H1 (cell line): ENCODE measurements around the gene IL1RAPL1. TPM values are rescaled to one million over a fixed set of nuclear protein-coding genes. Genes with fewer than 3 reads are reported as not detected.

ENCODE experiments used
- CTCF ChIA-PET: fragments of 300-600 bp; sonication (Branson Sonifier 250); formaldehyde crosslinking; loops from one replicate; lab custom pipeline; 2021; ENCODE audit not compliant: partially characterized antibody; lab: Charles Lee
- POLR2A ChIA-PET: fragments of 300-600 bp; sonication (Branson Sonifier 250); formaldehyde crosslinking; loops from one replicate; lab custom pipeline; 2021; ENCODE audit warnings: inconsistent platforms; ENCODE audit not compliant: partially characterized antibody; lab: Charles Lee
- DNase-seq, 2 experiments: peaks; one replicate each; pipeline versions ENCODE4 v3.0.0 to v3.0.0-alpha.2; 2010 to 2022; ENCODE audit warnings: low spot score in 2 of 2, low read depth in 1 of 2, mixed read lengths in 1 of 2
- FAIRE-seq: peaks from 2 replicates; lab custom pipeline; 2011; peaks lifted over from hg19 to GRCh38; lab: Jason Lieb, UNC
- H2AFZ ChIP-seq: 2 replicates; pipeline ENCODE4 v1.8.1; 2012; ENCODE audit warnings: low read length, inconsistent platforms
- H2AK5ac ChIP-seq: 2 replicates; pipeline ENCODE4 v1.6.1; 2013; ENCODE audit warnings: low read depth, low read length
- H2BK120ac ChIP-seq: replicated peaks from 2 replicates; pipeline ENCODE3; 2013; ENCODE audit warnings: low read depth, low read length, inconsistent platforms
- H2BK12ac ChIP-seq: 2 replicates; pipeline ENCODE4 v1.6.1; 2013; ENCODE audit warnings: low read depth, low read length
- H2BK15ac ChIP-seq: 2 replicates; pipeline ENCODE4 v1.6.1; 2013; ENCODE audit warnings: low read length
- H2BK20ac ChIP-seq: 2 replicates; pipeline ENCODE4 v1.6.1; 2013; ENCODE audit warnings: low read length
- H2BK5ac ChIP-seq: 2 replicates; pipeline ENCODE4 v1.6.1; 2013; ENCODE audit warnings: low read depth, low read length
- H3K14ac ChIP-seq: 2 replicates; pipeline ENCODE4 v1.6.1; 2013; ENCODE audit warnings: inconsistent platforms; ENCODE audit not compliant: insufficient read length
- H3K18ac ChIP-seq: 2 replicates; pipeline ENCODE4 v1.6.1; 2013; ENCODE audit warnings: low read length; ENCODE audit errors: extremely low read depth
- H3K23ac ChIP-seq: 2 replicates; pipeline ENCODE4 v1.6.1; 2013; ENCODE audit warnings: inconsistent platforms; ENCODE audit not compliant: insufficient read length
- H3K23me2 ChIP-seq: 2 replicates; pipeline ENCODE4 v1.6.1; 2013; ENCODE audit warnings: low read depth, low read length
- H3K27ac ChIP-seq: 2 replicates; pipeline ENCODE4 v1.6.1; 2011; ENCODE audit warnings: low read depth, low read length, inconsistent platforms
- H3K27me3 ChIP-seq, 4 experiments: replicated peaks in 1 of 4; 1 replicate in 1 of 4; 2 replicates in 3 of 4; pipeline versions ENCODE4 v1.6.1 to v1.8.1; 2011 to 2013; ENCODE audit warnings: low read length in 3 of 4, mild to moderate bottlenecking in 3 of 4, inconsistent platforms in 2 of 4, mixed read lengths in 2 of 4, moderate library complexity in 1 of 4; ENCODE audit not compliant: control insufficient read depth in 3 of 4, insufficient read depth in 3 of 4; ENCODE audit errors: extremely low read depth in 1 of 4
- H3K36me3 ChIP-seq, 4 experiments: 2 replicates each; pipeline versions ENCODE4 v1.6.1 to v1.8.1; 2011 to 2013; ENCODE audit warnings: mild to moderate bottlenecking in 4 of 4, low read length in 3 of 4, moderate library complexity in 2 of 4, control low read depth in 1 of 4, inconsistent platforms in 1 of 4; ENCODE audit not compliant: insufficient read depth in 4 of 4, control insufficient read depth in 2 of 4
- H3K4ac ChIP-seq: replicated peaks from 2 replicates; pipeline ENCODE3; 2013; ENCODE audit warnings: low read length, low read depth, mixed read lengths, inconsistent platforms; ENCODE audit not compliant: insufficient read length
- H3K4me1 ChIP-seq, 4 experiments: replicated peaks in 1 of 4; 1 replicate in 1 of 4; 2 replicates in 3 of 4; pipeline versions ENCODE4 v1.6.1 to v1.8.1; 2011 to 2013; ENCODE audit warnings: low read length in 3 of 4, inconsistent platforms in 2 of 4, mixed read lengths in 1 of 4; ENCODE audit not compliant: insufficient read depth in 4 of 4, control insufficient read depth in 3 of 4
- H3K4me2 ChIP-seq, 2 experiments: 2 replicates each; pipeline versions ENCODE4 v1.6.1 to v1.8.1; 2011 to 2013; ENCODE audit warnings: low read depth in 2 of 2, low read length in 2 of 2, control low read depth in 1 of 2, inconsistent platforms in 1 of 2, mild to moderate bottlenecking in 1 of 2; ENCODE audit not compliant: insufficient read depth in 1 of 2
- H3K4me3 ChIP-seq, 4 experiments: fragments of 200-600, 300-600 bp in 1 of 4; sonication (generic), shearing (Covaris generic), sonication (Bioruptor Twin) in 1 of 4; 2 replicates each; pipeline versions ENCODE4 v1.5.1 to v1.8.1; 2011 to 2016; ENCODE audit warnings: low read length in 4 of 4, low read depth in 3 of 4, control low read depth in 2 of 4, inconsistent platforms in 2 of 4, mild to moderate bottlenecking in 2 of 4, mixed read lengths in 1 of 4, moderate library complexity in 1 of 4; ENCODE audit not compliant: insufficient read depth in 2 of 4; ENCODE audit errors: extremely low read depth in 1 of 4
- H3K56ac ChIP-seq: replicated peaks from 2 replicates; pipeline ENCODE3; 2013; ENCODE audit warnings: low read depth, mild to moderate bottlenecking, mixed read lengths, low read length, inconsistent platforms; ENCODE audit not compliant: insufficient read length
- H3K79me1 ChIP-seq: 2 replicates; pipeline ENCODE4 v1.6.1; 2013; ENCODE audit warnings: low read depth, low read length, control low read depth
- H3K79me2 ChIP-seq, 2 experiments: 2 replicates each; pipeline versions ENCODE4 v1.6.1 to v1.8.1; 2012 to 2013; ENCODE audit warnings: low read length in 2 of 2, mild to moderate bottlenecking in 2 of 2, inconsistent platforms in 1 of 2; ENCODE audit not compliant: insufficient read depth in 2 of 2, control insufficient read depth in 1 of 2
- H3K9ac ChIP-seq, 4 experiments: replicated peaks in 1 of 4; 1 replicate in 1 of 4; 2 replicates in 3 of 4; pipeline versions ENCODE4 v1.6.1 to v1.8.1; 2011 to 2013; ENCODE audit warnings: low read depth in 3 of 4, low read length in 3 of 4, control low read depth in 2 of 4, mild to moderate bottlenecking in 2 of 4, moderate library complexity in 2 of 4, inconsistent platforms in 1 of 4; ENCODE audit errors: extremely low read depth in 1 of 4
- H3K9me3 ChIP-seq, 2 experiments: 2 replicates each; pipeline versions ENCODE4 v1.6.1 to v1.8.1; 2012 to 2013; ENCODE audit warnings: mild to moderate bottlenecking in 2 of 2, moderate library complexity in 2 of 2, control low read depth in 1 of 2, inconsistent platforms in 1 of 2, low read depth in 1 of 2, low read length in 1 of 2, mixed read lengths in 1 of 2; ENCODE audit not compliant: insufficient read depth in 2 of 2
- H4K20me1 ChIP-seq, 2 experiments: replicated peaks in 1 of 2; 2 replicates each; pipeline versions ENCODE3 to v1.8.1; 2011 to 2013; ENCODE audit warnings: inconsistent platforms in 2 of 2, low read length in 2 of 2, mild to moderate bottlenecking in 1 of 2; ENCODE audit not compliant: insufficient read depth in 2 of 2, control insufficient read depth in 1 of 2
- H4K5ac ChIP-seq: 2 replicates; pipeline ENCODE4 v1.6.1; 2013; ENCODE audit warnings: low read length, low read depth, mixed read lengths, inconsistent platforms; ENCODE audit not compliant: insufficient read length
- H4K8ac ChIP-seq: 2 replicates; pipeline ENCODE4 v1.8.0; 2013; ENCODE audit warnings: mild to moderate bottlenecking, moderate library complexity, low read length, inconsistent platforms; ENCODE audit not compliant: insufficient read depth; ENCODE audit errors: extremely low read depth
- H4K91ac ChIP-seq: replicated peaks from 2 replicates; pipeline ENCODE3; 2013; ENCODE audit warnings: low read length, mixed read lengths, inconsistent platforms; ENCODE audit not compliant: insufficient read length
- ASH2L ChIP-seq: fragments of 200-600, 300-600 bp; sonication (generic); IDR thresholded peaks from one replicate; pipeline ENCODE4 v1.7.1; 2017; ENCODE audit warnings: low read length
- CREB1 ChIP-seq: IDR thresholded peaks from 2 replicates; pipeline ENCODE4 v1.6.1; 2012; ENCODE audit warnings: inconsistent platforms
- CTCF ChIP-seq, 3 experiments: IDR thresholded peaks; 1 replicate in 2 of 3; 2 replicates in 1 of 3; pipeline versions ENCODE4 v1.5.1 to v1.6.1; 2011; ENCODE audit warnings: low read length in 3 of 3, mild to moderate bottlenecking in 3 of 3, inconsistent platforms in 2 of 3, low read depth in 1 of 3, moderate library complexity in 1 of 3; ENCODE audit not compliant: insufficient read depth in 1 of 3; ENCODE audit errors: control extremely low read depth in 1 of 3
- EGR1 ChIP-seq: IDR thresholded peaks from 2 replicates; pipeline ENCODE4 v1.6.1; 2011; ENCODE audit warnings: low read depth, low read length, borderline replicate concordance
- JUND ChIP-seq: IDR thresholded peaks from 2 replicates; pipeline ENCODE4 v1.6.1; 2011; ENCODE audit warnings: mild to moderate bottlenecking, improper control_type of control experiment, low read length
- NANOG ChIP-seq: IDR thresholded peaks from 2 replicates; pipeline ENCODE4 v1.6.1; 2011; ENCODE audit warnings: low read length, low read depth, mild to moderate bottlenecking, inconsistent platforms; ENCODE audit not compliant: insufficient read depth, poor library complexity, severe bottlenecking
- PHF8 ChIP-seq: fragments of 200-600 bp; sonication (generic); conservative IDR thresholded peaks from 2 replicates; pipeline ENCODE4 v1.7.1; 2012; ENCODE audit warnings: low read depth, mild to moderate bottlenecking, inconsistent platforms, low read length, moderate library complexity
- RFX5 ChIP-seq: IDR thresholded peaks from 2 replicates; pipeline ENCODE4 v1.6.1; 2011; ENCODE audit warnings: low read depth, low read length, improper control_type of control experiment, borderline replicate concordance
- RXRA ChIP-seq: IDR thresholded peaks from 2 replicates; pipeline ENCODE4 v1.6.1; 2011; ENCODE audit warnings: low read depth, mild to moderate bottlenecking, low read length, moderate library complexity; ENCODE audit not compliant: insufficient read depth
- SIRT6 ChIP-seq: IDR thresholded peaks from one replicate; pipeline ENCODE4 v1.7.1; 2012; ENCODE audit warnings: low read length, inconsistent platforms
- SIX5 ChIP-seq: IDR thresholded peaks from 2 replicates; pipeline ENCODE4 v1.6.1; 2011; ENCODE audit warnings: mild to moderate bottlenecking, low read depth, low read length
- SP2 ChIP-seq: IDR thresholded peaks from 2 replicates; pipeline ENCODE4 v1.6.1; 2012; ENCODE audit warnings: mild to moderate bottlenecking, low read length, inconsistent platforms
- WGBS, 2 experiments: shearing (Covaris generic) in 1 of 2; methylation state at CpG; one replicate each; pipeline versions ENCODE4 v1.1.6 to v1.1.7; 2013 to 2015; ENCODE audit warnings: low lambda C conversion rate in 2 of 2, mixed read lengths in 2 of 2, inconsistent platforms in 1 of 2, low coverage in 1 of 2, missing lambda C conversion rate in 1 of 2; ENCODE audit not compliant: insufficient replicate concordance in 2 of 2, insufficient coverage in 1 of 2, insufficient read length in 1 of 2; ENCODE audit errors: extremely low coverage in 1 of 2, missing lambda C conversion rate in 1 of 2; 5-methylcytosine and 5-hydroxymethylcytosine counted together
- polyA plus RNA-seq, 7 experiments: library from polyadenylated mRNA; depleted of rRNA in 3 of 7; stranded (reverse) in 5 of 7; unstranded in 2 of 7; fragments of >200 nt in 5 of 7; fragments of 200-250 nt in 2 of 7; gene quantifications; 1 replicate in 5 of 7; 2 replicates in 1 of 7; 4 replicates in 1 of 7; pipeline versions ENCODE4 v1.2.1 to v1.2.3, GENCODE V29; 2011 to 2013; ENCODE audit warnings: missing spikeins in 2 of 7, mixed read lengths in 2 of 7
- total RNA-seq: library from RNA; stranded (reverse); fragmentation: NEBNext Ultra II Directional; extraction: Animal tissue kit (Norgen Biotek cat#: 25700); gene quantifications from 2 replicates; pipeline ENCODE4 v1.2.1, GENCODE V29; 2021

IL1RAPL1 gene
- total and polyA plus RNA-seq, 2 of the 8 experiments (the other 6 are each of a cell fraction or from before 2014, with no cell fraction given), result 0.11 to 0.35 TPM

- Histone ChIP-seq H3K4me1 (no peaks in the 10 kb centered on the region), H3K27ac (no peak overlapping the region), H4K20me1 (no peaks in the 10 kb centered on the region), H3K18ac (no peak overlapping the region), H3K4me2 (no peak overlapping the region), H3K4ac (no peak overlapping the region), H4K8ac (no peak overlapping the region), H3K23ac (no peak overlapping the region), H2BK5ac (no peak overlapping the region), H4K5ac (no peak overlapping the region), H2BK20ac (no peak overlapping the region), H2BK12ac (no peak overlapping the region), H3K27me3 (no peaks in the 10 kb centered on the region), H3K79me1 (no peaks in the 10 kb centered on the region), H2AK5ac (no peak overlapping the region), H3K4me3 (no peak overlapping the region), H2BK15ac (no peak overlapping the region), H2BK120ac (no peak overlapping the region), H3K14ac (no peak overlapping the region), H3K9me3 (no peaks in the 10 kb centered on the region), H3K23me2 (no peaks in the 10 kb centered on the region), H2AFZ (no peak overlapping the region), H4K91ac (no peak overlapping the region), H3K79me2 (no peaks in the 10 kb centered on the region), H3K9ac (no peak overlapping the region), H3K36me3 (no peaks in the 10 kb centered on the region), H3K56ac (no peak overlapping the region)
- ChIA-PET CTCF (interaction anchor here (0.9 to 1.5 kb wide), 2 partner anchors 11 to 18 kb away, joined by 3 to 4 read pairs; no protein-coding TSS in a partner anchor), POLR2A (no interaction called here)
- DNase-seq (no peak), FAIRE-seq (no peak)
- WGBS, 2 experiments, result 86% methylated on average over 1 of the region's 1 CpG; no CpG with 5 or more reads in 1 of the 2 experiments
- TF ChIP-seq ASH2L (no peak), RFX5 (no peak), EGR1 (no peak), CREB1 (no peak), PHF8 (no peak), SP2 (no peak), JUND (no peak), NANOG (no peak), SIRT6 (no peak), SIX5 (no peak), RXRA (no peak), CTCF (IDR thresholded peaks at IDR 0.05; ENCODE audit: control extremely low read depth in 1 of 3, insufficient read depth in 1 of 3, low read depth in 1 of 3, low read length in 3 of 3) (no peak)
Measured at GRCh38 chrX:28613558-28613957, 26.3 kb downstream of the IL1RAPL1 start.
